Trophoblast cell (in vitro differentiated cells and primary cell): Measurements from ENCODE around the gene NEAT1.
"Not testable (repeated sequence)": the region's sequence is repeated elsewhere in the genome, so short reads cannot be mapped to it uniquely, and the experiment has no call there.

Experiments used
- DNase-seq, 2 donors: peaks; one replicate each; pipeline ENCODE4 v3.0.0-alpha.2; 2016
- H2AFZ ChIP-seq: 2 replicates; pipeline ENCODE4 v1.6.1; 2013; ENCODE audit warnings: low read length, moderate library complexity, mild to moderate bottlenecking; ENCODE audit not compliant: insufficient read depth, poor library complexity
- H2AK5ac ChIP-seq: 2 replicates; pipeline ENCODE4 v1.6.1; 2013; ENCODE audit warnings: mild to moderate bottlenecking, low read length
- H2BK120ac ChIP-seq: 2 replicates; pipeline ENCODE4 v1.6.1; 2013; ENCODE audit warnings: low read length, mild to moderate bottlenecking, moderate library complexity; ENCODE audit not compliant: insufficient read depth, poor library complexity
- H2BK12ac ChIP-seq: 2 replicates; pipeline ENCODE4 v1.6.1; 2013; ENCODE audit warnings: mild to moderate bottlenecking, low read length, moderate library complexity
- H2BK5ac ChIP-seq: 2 replicates; pipeline ENCODE4 v1.6.1; 2013; ENCODE audit warnings: low read length, low read depth, moderate library complexity, mild to moderate bottlenecking; ENCODE audit not compliant: poor library complexity
- H3K14ac ChIP-seq: 2 replicates; pipeline ENCODE4 v1.6.1; 2013; ENCODE audit warnings: mild to moderate bottlenecking, low read length
- H3K18ac ChIP-seq: 2 replicates; pipeline ENCODE4 v1.6.1; 2013; ENCODE audit warnings: mild to moderate bottlenecking, low read length
- H3K23ac ChIP-seq: 2 replicates; pipeline ENCODE4 v1.6.1; 2013; ENCODE audit warnings: low read length
- H3K27ac ChIP-seq: 2 replicates; pipeline ENCODE4 v1.5.1; 2013; ENCODE audit warnings: low read depth, mild to moderate bottlenecking, inconsistent platforms, low read length, moderate library complexity
- H3K27me3 ChIP-seq: 2 replicates; pipeline ENCODE4 v1.6.1; 2013; ENCODE audit warnings: inconsistent platforms, mild to moderate bottlenecking, low read length, moderate library complexity; ENCODE audit not compliant: insufficient read depth
- H3K36me3 ChIP-seq, 2 experiments: 1 replicate in 1 of 2; 2 replicates in 1 of 2; pipeline ENCODE4 v1.6.1; 2013; ENCODE audit warnings: low read length in 2 of 2, mild to moderate bottlenecking in 2 of 2, moderate library complexity in 1 of 2; ENCODE audit not compliant: insufficient read depth in 2 of 2, control insufficient read depth in 1 of 2
- H3K4ac ChIP-seq: 2 replicates; pipeline ENCODE4 v1.6.1; 2013; ENCODE audit warnings: low read depth, mild to moderate bottlenecking, low read length, moderate library complexity
- H3K4me1 ChIP-seq, 2 experiments: 1 replicate in 1 of 2; 2 replicates in 1 of 2; pipeline ENCODE4 v1.6.1; 2013; ENCODE audit warnings: low read length in 2 of 2, mild to moderate bottlenecking in 2 of 2, moderate library complexity in 1 of 2; ENCODE audit not compliant: insufficient read depth in 2 of 2, control insufficient read depth in 1 of 2
- H3K4me2 ChIP-seq: 2 replicates; pipeline ENCODE4 v1.6.1; 2013; ENCODE audit warnings: inconsistent platforms, mild to moderate bottlenecking, low read length, moderate library complexity
- H3K4me3 ChIP-seq: 2 replicates; pipeline ENCODE4 v1.5.1; 2013; ENCODE audit warnings: mild to moderate bottlenecking, low read depth, low read length, inconsistent platforms
- H3K79me1 ChIP-seq: one replicate; pipeline ENCODE4 v1.6.1; 2013; ENCODE audit warnings: low read length
- H3K79me2 ChIP-seq: 2 replicates; pipeline ENCODE4 v1.6.1; 2013; ENCODE audit warnings: low read length, mild to moderate bottlenecking; ENCODE audit not compliant: control insufficient read depth, insufficient read depth, poor library complexity
- H3K9ac ChIP-seq: 2 replicates; pipeline ENCODE4 v1.6.1; 2013; ENCODE audit warnings: mild to moderate bottlenecking, low read length
- H3K9me3 ChIP-seq: 2 replicates; pipeline ENCODE4 v1.6.1; 2013; ENCODE audit warnings: low read depth, mild to moderate bottlenecking, control low read depth, inconsistent platforms, low read length; ENCODE audit not compliant: insufficient read depth
- H4K12ac ChIP-seq: 2 replicates; pipeline ENCODE4 v1.6.1; 2013; ENCODE audit warnings: low read depth, mild to moderate bottlenecking, low read length, moderate library complexity
- H4K8ac ChIP-seq: 2 replicates; pipeline ENCODE4 v1.6.1; 2013; ENCODE audit warnings: low read depth, mild to moderate bottlenecking, low read length, moderate library complexity
- H4K91ac ChIP-seq: one replicate; pipeline ENCODE4 v1.6.1; 2013; ENCODE audit warnings: low read depth, mild to moderate bottlenecking, low read length, moderate library complexity
- WGBS: extraction: QIAGEN DNeasy Blood & Tissue Kit; methylation state at CpG from one replicate; pipeline ENCODE4 v1.1.7; 2013; ENCODE audit warnings: missing lambda C conversion rate; ENCODE audit not compliant: insufficient read length, insufficient coverage; ENCODE audit errors: extremely low coverage; 5-methylcytosine and 5-hydroxymethylcytosine counted together

The NEAT1 gene

GRCh38 chr11:65471447-65471891 lies 48.9 kb downstream of the NEAT1 start:
- Histone ChIP-seq H3K9me3 (no peaks in the 10 kb centered on the region), H3K79me2 (peaks cover 9% of the 10 kb centered on the region), H3K4ac (peak overlapping the region; percentile 80), H3K14ac (peak overlapping the region; percentile 9), H4K8ac (peak overlapping the region; percentile 23), H2AK5ac (peak overlapping the region; percentile 60), H3K27ac (peak overlapping the region; percentile 85), H3K18ac (peak overlapping the region; percentile 34), H3K23ac (no peak overlapping the region), H3K4me3 (no peak overlapping the region), H3K79me1 (peaks cover 19% of the 10 kb centered on the region), H3K27me3 (no peaks in the 10 kb centered on the region), H3K4me2 (no peak overlapping the region), H2BK12ac (peak overlapping the region; percentile 81), H3K4me1 (peaks cover 14 to 16% of the 10 kb centered on the region in 2 experiments), H2BK120ac (peak overlapping the region; percentile 78), H3K9ac (no peak overlapping the region), H2AFZ (peak overlapping the region; percentile 0), H4K91ac (peak overlapping the region; percentile 88), H3K36me3 (no peaks in the 10 kb centered on the region), H4K12ac (no peak overlapping the region), H2BK5ac (peak overlapping the region; percentile 58)
- WGBS = no CpG with 5 or more reads among the region's 8 CpGs
- peak in 1 of 2 donors; percentile 35 for DNase-seq

DNA sequence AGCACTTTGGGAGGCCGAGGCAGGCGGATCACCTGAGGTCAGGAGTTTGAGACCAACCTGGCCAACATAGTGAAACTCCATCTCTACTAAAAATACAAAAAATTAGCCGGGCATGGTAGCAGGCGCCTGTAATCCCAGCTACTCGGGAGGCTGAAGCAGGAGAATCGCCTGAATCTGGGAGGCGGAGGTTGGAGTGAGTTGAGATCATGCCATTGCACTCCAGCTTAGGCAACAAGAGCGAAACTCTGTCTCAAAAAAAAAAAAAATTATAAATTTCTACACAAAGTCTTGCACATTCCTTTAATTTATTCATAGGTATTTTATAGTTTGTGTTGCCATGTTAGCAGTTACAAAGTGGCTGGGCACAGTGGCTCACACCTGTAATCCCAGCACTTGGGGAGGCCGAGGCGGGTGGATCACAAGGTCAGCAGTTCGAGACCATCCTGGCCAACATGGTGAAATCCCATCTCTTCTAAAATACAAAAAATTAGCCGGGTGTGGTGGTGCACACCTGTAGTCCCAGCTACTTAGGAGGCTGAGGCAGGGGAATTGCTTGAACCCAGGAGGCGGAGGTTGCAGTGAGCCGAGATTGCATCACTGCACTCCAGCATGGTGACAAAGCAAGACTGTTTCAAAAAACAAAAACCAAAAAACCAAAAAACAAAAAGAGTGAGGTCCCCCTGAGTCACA lies 50.1 kb downstream of the NEAT1 start:
- H4K91ac ChIP-seq = peak overlapping the region; percentile 55
- no CpG with 5 or more reads among the region's 14 CpGs for WGBS
- H3K4me3 ChIP-seq = not testable (repeated sequence)

GRCh38 chr11:65473278-65473860 lies 50.8 kb downstream of the NEAT1 start:
- no peak overlapping the region for H3K18ac ChIP-seq
- H2AK5ac ChIP-seq = no peak overlapping the region
- H2BK120ac ChIP-seq = peak overlapping the region; percentile 64
- peak overlapping the region; percentile 81 for H2BK12ac ChIP-seq
- no peaks in the 10 kb centered on the region for H3K36me3 ChIP-seq
- no peaks in the 10 kb centered on the region for H3K27me3 ChIP-seq
- H4K12ac ChIP-seq = no peak overlapping the region
- peak overlapping the region; percentile 3 for H3K4ac ChIP-seq
- no CpG with 5 or more reads among the region's 7 CpGs for WGBS
- peaks cover 20% of the 10 kb centered on the region for H3K79me2 ChIP-seq
- H3K9me3 ChIP-seq = no peaks in the 10 kb centered on the region
- no peak overlapping the region for H3K4me3 ChIP-seq
- H2AFZ ChIP-seq = no peak overlapping the region
- H3K9ac ChIP-seq = no peak overlapping the region
- H3K27ac ChIP-seq = no peak overlapping the region
- no peak overlapping the region for H4K8ac ChIP-seq
- H2BK5ac ChIP-seq = no peak overlapping the region
- no peak overlapping the region for H3K4me2 ChIP-seq
- H3K79me1 ChIP-seq = peaks cover 33% of the 10 kb centered on the region
- no peak overlapping the region for H3K23ac ChIP-seq
- DNase-seq = peak in 1 of 2 donors; percentile 49
- H3K14ac ChIP-seq = no peak overlapping the region
- peak overlapping the region; percentile 55 for H4K91ac ChIP-seq
- peaks cover 22 to 28% of the 10 kb centered on the region in 2 experiments for H3K4me1 ChIP-seq

More for the DNA sequence above, 50.1 kb downstream of the NEAT1 start:
- Histone ChIP-seq H3K79me2 (peaks cover 18% of the 10 kb centered on the region), H3K79me1 (peaks cover 31% of the 10 kb centered on the region), H2BK12ac (peak overlapping the region; percentile 81), H3K4me1 (peaks cover 20 to 25% of the 10 kb centered on the region in 2 experiments), H2BK120ac (peak overlapping the region; percentile 64), H3K27ac (peak overlapping the region; percentile 65)
- not testable (repeated sequence) for H3K14ac ChIP-seq, H2AK5ac ChIP-seq, H3K9ac ChIP-seq, H4K12ac ChIP-seq, H3K18ac ChIP-seq, H3K27me3 ChIP-seq, H2BK5ac ChIP-seq, H3K4me2 ChIP-seq, H3K23ac ChIP-seq, H3K4ac ChIP-seq, H4K8ac ChIP-seq, H3K36me3 ChIP-seq, H2AFZ ChIP-seq, H3K9me3 ChIP-seq
- DNase-seq = peak in 1 of 2 donors; percentile 36

- Histone ChIP-seq H3K79me2 (peaks cover 29% of the 10 kb centered on the region), H3K14ac (no peak overlapping the region), H3K36me3 (no peaks in the 10 kb centered on the region), H4K8ac (no peak overlapping the region), H4K12ac (no peak overlapping the region), H2BK5ac (no peak overlapping the region), H3K18ac (no peak overlapping the region), H2AFZ (no peak overlapping the region), H3K27me3 (no peaks in the 10 kb centered on the region), H3K9ac (no peak overlapping the region), H4K91ac (no peak overlapping the region), H2BK120ac (no peak overlapping the region), H3K4me3 (no peak overlapping the region), H3K4me1 (peaks cover 34 to 40% of the 10 kb centered on the region in 2 experiments), H3K23ac (no peak overlapping the region), H2AK5ac (no peak overlapping the region), H2BK12ac (no peak overlapping the region), H3K4me2 (no peak overlapping the region), H3K27ac (no peak overlapping the region), H3K4ac (no peak overlapping the region), H3K9me3 (no peaks in the 10 kb centered on the region), H3K79me1 (peaks cover 44% of the 10 kb centered on the region)
- DNase-seq = no peak
- WGBS = no CpG with 5 or more reads among the region's 3 CpGs
Observed at GRCh38 chr11:65474864-65475263, 52.3 kb downstream of the NEAT1 start.
